NOMO-1 (cell line): ENCODE results near the gene RAPGEF6.

Experiments used
- DNase-seq, 2 experiments: peaks; one replicate each; lab custom pipeline; 2025; ENCODE audit not compliant: unreplicated experiment in 2 of 2; lab: John Stamatoyannopoulos, UW

The RAPGEF6 gene

DNA sequence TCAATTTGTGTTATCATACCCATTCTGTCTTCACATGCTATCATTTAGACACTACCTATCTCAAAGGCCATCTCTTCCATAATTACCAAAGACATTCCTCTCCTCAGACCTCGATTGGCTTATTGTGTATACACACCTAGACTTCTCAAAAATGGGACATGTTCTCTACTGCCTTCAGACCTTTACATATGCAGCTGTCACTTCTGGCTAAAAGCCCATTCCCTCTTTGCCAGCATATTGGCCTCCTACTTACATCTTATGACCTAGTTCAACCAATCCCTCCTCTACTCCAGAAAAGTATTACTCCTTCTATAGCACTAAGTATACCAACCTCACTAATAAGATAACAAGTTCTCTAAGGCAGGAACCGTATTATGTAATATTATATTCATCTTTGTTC is 84.4 kb downstream of the RAPGEF6 start:
- DNase-seq: no peak

DNA sequence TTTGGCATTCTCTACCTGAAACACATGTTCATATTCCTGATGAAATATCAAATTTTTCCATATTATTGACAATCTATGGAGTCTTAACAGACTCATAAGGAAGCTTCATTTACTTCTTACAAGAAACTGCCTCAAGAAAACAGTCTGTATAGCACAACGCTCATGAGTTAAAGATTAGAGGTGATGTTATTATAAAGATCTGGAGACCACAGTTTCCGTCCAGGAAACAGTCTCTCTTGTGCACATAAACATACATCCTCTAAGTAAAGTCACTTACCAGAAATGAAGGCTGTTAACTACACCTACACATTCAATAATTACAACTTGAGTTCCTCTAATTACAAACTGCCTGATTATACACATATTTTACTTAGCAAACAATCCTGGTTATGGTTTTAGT is 86.9 kb downstream of the RAPGEF6 start:
- no peak for DNase-seq

DNA sequence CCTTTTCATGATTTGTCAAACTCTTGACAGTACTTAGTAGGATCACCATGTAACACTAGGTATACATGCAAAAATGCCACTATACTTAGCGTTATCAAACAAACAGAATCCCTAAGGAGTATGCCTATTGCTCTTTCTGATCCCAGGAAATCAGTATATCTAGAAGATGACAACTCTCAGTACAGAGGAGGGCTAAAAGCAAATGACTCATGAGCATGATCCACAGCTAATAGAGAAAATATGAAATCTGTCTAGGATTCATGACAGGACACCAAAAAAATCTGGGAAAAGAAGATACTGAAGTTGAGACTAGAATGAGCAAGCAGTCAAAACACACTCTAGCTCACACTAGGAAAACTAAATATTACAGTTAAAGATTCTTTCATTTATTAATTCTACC is 89.2 kb downstream of the RAPGEF6 start:
- DNase-seq: no peak

DNA sequence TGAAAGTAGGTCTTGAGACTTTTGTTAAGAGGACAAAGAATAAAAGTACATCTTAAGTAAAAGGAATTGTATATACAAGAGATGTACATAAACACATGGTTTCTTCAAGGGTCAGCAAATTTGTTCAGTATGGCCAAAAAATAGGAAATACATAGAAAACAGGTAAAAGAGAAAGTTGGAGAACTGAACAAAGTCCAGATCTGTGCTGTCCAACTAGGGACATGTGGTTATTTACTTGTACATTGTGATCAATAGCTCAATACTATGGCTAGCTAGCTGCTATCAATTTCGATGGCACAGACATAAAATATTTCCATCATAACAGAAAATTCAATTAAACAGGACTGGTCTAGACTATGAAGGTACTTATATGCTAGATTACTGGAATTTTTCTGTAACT is 92.3 kb downstream of the RAPGEF6 start:
- DNase-seq: no peak

DNA sequence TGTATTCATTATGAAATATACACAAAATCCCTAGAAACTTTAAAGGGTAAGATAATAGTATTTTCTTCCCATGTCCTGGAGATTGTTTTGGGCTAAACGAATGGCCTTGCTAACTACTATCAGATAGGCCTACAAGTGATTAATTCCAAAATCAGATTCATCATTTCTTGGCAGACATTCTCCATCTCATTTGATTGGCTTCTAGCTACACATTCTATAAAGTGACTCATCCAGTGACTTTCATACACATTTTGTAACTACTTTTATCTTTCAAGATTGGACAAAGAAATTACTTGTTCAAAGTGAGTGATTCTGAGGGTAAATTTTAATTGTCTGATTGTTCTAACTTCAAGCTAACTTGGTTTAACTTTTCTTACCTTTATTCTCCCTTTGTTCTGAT is 93.3 kb downstream of the RAPGEF6 start:
- no peak for DNase-seq

DNA sequence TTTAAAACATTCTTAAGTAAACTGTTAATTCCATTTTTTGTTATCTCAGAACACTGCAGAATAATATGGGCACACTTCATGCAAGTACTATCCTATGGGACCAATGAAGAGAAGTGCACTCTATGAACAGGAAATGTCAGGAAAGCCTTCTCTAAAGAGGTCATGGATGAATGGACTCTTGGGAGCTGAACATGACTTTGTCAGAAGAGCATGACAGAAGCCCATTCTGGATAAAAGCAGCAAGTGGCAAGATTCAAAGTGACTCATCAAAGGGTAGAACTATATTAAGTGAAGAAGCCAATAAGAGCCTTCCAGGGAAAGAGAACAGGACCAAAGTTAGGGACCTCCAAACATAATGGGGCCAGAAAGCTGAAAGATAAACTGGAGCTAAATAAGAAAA is 94.0 kb downstream of the RAPGEF6 start:
- no peak for DNase-seq

DNA sequence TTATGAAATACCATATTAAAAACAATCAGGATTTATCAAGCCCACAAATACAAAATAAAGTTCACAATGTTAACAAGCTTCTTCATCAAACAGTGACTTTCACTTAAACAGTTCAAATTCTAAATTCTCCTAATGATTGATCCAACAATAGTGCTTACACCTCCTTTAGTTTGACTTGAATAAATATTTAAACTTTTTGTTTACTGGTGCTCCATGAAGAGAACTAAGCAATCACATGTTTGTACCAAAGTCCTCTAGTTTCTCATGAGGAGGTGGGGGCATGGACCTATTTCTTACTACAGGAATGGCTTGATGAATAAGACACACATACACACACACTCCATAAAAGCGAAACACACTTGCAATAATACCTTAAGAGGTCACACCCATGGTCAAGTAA is 95.8 kb downstream of the RAPGEF6 start:
- no peak for DNase-seq

DNA sequence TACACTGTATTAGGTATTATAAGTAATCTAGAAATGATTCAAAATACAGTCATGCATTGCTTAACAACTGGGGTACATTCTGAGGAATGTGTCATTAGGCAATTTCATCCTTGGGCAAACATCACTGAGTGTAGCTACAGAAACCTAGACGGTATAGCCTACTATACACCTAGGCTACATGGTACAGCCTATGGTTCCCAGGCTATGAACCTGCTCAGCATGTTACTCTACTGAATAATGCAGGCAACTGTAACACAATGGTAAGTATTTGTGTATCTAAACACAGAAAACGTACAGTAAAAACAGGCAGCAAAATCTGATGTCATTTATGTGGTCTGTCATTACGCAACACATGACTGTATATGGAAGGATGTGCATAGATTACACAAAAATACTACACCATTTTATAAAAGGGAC is 96.8 kb downstream of the RAPGEF6 start:
- peak; percentile 41 to 81 for DNase-seq

DNA sequence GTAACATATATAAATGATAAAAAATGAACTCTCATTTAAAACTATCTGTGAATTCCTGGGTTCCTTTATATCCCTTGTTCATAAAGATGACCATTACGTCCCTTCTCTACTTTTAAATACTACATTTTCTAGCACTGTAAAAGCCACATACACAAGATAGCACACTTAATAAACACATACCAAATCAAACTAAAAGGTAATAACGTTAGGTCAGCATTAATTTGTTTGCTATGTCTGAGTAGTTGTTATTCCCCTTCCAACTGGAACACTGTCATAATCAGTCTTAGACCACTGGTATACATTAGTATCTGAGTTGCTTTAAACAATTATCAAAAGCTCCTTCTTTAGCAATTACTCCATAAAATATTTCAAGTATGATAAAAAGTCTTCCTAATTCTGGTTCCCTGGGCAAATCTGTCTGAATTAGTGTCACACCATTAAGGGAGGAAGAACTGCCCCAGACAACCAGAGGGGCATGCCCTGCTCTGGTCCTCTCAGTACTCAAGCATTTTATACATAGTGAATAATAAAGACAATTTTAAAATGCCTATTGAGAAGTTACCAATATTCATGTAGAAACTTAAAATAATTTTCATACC is 98.1 kb downstream of the RAPGEF6 start:
- DNase-seq: no peak

DNA sequence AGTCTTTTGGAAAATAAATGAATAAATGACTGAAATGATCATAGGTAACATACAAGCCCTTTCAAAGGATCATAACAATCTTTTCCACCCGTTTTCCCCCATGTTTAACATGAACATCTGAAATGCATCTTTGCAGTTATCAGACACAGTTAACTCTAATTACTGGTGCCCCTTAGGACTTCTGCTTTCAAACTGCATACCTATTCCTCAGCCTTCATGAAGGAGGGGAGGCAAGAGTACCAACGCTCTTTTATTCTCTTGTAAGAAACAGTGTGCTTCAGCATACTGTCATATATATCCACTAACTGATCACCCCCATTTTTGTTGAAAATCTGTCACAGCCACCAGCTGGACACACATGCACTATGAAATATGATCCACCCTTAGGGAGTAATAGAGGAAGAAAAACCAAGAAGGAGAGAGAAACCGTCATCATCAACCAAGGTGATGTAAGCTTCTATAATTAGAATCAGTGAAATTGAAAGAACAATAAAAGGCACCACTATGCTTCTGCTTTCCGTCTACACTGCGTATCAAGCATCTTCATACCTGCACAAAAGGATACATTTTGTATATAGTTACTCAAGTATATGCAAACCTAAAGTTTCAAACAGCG is 98.7 kb downstream of the RAPGEF6 start:
- DNase-seq: peak; percentile 58 to 92

DNA sequence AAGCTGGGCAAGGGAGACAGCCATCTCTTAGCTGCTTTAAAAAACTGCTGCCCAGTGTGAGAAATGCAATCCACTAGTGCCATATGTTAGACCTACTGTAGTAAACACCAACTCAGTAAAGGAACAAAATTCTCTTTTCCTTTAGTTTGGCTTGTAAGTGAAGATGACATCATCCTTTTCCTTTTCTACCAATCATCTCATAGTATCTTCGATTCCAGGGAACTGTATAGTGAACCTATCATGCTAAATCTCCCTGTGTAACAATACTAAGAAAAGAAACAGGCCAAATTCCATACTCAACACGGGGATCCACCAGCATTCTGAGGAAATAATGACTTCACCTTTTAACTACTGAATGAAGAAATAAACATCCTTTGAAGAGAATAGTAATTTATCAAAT is 100.1 kb downstream of the RAPGEF6 start:
- DNase-seq: no peak

DNA sequence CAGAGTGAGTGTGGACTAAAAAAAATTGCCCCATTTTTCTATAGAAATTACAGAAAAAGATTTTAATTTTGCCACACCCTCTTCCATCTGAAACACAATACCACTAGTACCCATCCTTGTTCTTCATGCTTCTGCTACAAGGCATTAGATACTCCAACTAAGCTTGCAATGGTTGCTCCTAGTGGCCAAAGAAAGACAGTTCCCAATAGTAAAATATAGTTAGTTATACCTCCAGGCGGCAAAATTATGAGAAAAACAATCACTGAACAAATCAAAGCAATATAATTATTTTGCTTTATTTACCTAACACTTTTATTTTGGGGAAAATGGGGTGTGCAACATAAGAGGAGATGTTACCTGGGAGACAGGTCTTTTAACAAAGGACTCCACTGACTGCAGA is 101.2 kb downstream of the RAPGEF6 start:
- no peak for DNase-seq

DNA sequence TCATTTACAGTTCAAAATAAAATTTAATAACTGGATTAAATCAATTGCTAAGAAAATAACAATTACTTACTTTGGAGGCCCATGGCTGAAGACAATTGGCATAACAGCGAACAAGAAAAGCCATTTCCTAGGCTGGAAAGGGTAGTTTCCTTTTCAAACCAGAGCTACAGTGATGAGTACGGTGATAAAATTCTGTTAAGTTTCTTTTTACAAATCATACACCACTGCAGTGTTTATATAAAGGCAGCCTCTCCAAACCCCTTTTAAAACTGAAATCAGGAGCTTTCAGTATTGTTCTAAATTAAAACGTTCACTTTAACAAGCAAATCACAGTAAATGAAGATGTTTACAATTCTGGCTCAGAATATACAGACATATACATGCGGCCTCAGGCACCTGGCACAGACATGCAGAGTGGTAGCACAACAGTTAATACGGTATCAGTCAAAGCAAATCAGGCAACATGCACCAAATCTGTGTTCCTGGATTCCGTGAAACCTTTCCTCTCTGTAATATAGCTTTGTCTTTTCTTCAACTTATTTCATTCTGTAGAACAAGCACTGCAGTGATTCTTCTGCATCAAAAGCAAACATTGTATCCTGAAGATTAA is 102.9 kb downstream of the RAPGEF6 start:
- DNase-seq: no peak

DNA sequence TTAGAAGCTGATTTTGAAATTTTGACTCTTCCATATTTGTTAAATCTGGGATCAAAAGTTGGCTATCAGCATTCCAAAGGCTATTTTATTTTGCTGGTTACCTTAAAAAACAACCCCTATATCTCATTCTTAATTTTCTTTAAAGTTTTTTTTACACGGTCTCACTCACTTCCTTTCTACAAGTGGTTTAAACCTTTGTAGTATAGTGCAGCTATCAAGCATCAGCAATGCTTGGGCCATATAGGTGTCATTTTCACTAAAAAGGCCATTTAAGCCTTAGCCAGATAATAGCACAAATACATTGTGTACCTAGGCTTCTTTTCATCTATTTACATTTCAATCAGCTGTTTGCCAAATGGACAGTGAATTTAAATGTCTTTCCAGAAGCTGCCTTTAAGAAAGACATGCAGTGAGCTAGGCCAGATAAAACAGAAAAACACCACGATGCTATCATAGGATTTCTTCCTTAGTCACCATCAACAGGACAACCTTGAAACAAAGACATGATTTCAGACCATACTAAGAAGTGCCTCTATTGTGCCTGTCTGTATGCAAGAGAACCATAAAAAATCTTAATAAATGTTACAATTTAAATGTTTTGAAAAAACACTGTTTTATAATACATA is 104.2 kb downstream of the RAPGEF6 start:
- DNase-seq: no peak

DNA sequence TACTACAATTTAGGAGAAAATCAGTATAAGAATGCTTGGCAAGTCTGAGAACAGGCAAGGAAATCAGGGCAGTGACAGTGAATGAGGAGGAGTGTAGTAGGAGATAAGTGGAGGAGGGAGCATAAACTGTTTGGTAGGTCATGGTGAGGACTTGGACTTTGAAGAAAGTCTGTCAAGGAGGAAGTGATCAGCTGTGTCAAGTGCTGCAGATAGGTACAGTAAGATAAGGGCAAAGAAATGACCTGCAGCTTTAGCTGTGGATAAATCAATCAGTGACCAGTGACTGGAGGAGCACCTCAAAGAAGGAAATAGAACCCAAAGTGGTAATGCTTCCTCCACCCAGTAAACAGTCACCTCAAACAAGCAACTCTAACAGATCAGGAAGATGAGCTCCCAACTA is 106.3 kb downstream of the RAPGEF6 start:
- peak; percentile 6 to 38 for DNase-seq

DNA sequence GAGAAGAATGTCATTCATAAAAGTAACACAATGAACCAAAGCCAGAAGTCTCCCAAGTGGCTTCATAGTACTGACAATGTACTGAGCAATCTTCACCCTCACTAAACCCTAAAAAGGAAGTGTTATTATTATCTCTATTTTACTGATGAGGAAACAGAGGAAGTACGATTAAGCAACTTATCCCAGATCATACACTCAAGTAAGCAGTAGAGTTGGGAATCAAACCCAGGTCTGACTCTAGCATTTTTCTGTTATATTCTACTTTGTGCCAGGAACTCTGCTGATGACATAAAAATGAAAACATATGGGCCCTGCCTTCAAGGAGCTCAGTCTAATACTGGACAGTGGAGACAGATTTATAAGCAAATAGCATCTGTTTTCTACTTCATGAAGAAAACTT is 109.2 kb downstream of the RAPGEF6 start:
- DNase-seq: peak; percentile 42 to 65

DNA sequence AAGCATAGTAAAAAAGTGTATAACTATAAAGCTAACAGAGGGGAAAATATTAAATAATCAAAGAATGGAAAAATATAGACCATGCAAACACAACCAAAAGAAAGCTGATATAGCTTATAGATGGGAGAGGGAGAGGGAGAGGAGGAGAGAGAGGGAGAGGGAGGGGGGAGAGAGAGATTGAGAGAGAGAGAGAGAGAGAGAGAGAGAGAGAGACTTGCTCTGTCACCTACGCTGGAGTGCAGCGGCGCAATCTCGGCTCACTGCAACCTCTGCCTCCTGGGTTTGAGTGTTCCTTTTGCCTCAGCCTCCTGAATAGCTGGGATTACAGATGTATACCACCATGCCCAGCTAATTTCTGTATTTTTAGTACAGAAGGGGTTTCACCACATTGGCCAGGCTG is 110.6 kb downstream of the RAPGEF6 start:
- DNase-seq: no peak

DNA sequence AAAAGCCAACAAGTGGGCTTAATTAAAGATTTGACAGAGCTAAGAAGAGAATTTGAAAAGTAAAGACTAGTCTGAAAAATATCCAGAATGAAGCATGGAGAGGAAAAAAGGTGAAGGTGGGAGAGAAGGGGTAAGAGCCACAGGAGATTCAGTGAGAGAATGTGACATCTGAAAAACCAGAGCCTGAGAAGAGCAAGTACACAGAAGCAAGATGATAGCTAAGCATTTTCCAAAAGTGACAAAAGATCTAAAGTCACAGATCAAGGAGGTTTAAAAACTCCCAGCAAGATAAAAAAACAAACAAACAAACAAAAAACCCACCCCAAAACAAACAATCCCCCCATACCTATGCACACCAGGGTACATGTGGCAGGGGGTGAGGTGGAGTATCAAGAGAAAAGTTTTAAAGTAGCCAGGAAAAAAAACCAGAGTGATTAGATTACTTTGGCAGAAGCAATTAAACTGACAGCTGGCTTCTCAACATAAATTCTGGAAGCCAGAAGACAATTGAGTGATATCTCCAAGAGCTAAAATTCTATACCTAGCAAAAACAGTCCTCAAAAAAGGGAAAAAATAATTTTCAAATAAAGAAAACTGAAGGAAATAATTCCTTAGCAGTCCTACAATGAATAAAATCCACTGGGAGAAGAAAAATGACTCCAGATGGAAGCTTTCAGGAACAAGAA is 111.4 kb downstream of the RAPGEF6 start:
- DNase-seq: no peak

DNA sequence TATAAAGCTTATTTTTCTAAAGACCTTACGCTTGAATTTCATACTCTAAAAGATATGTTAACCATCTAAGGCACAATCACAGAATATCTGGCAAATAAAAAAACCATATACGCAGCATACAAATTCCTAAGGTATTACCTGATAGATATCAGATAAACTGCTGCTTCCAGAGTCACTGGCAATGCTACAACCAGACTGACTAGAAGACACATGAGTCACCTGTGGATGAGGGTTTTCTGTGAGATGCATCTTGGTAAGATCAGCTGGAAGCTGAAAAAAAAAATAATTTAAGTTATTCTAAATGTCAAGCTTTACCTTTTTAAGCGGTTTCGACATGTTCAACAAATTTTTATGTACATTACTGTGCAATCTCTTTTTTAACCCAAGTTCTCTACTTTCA is 113.8 kb downstream of the RAPGEF6 start:
- no peak for DNase-seq

DNA sequence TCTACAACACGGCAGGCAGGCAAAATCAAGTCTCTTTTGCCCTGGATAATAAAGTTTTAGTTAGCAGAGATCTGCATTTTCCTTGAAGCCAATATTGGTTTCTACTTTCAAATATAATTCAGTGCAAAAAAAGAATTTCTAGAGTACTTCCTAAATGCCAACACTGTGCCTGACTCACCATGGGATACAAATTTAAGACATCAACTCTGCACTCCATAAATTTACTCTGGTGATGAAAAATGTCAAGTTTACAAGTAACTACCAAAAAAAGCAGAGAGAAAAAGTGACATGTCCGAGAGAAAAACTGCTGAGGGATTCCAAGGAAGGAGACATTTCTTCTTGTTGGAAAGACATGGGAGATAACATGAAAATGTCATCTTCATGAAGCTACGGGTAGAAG is 119.7 kb downstream of the RAPGEF6 start:
- no peak for DNase-seq
